Nephron progenitor cell (in vitro differentiated cells): ENCODE results near the gene CNOT8.

ENCODE experiments used
- DNase-seq: peaks from one replicate; pipeline ENCODE4 v3.0.0; 2021
- H3K27ac Mint-ChIP-seq: 2 replicates; pipeline ENCODE4 v1.8.0; 2021; ENCODE audit warnings: mild to moderate bottlenecking, moderate library complexity, mixed read lengths
- H3K27me3 Mint-ChIP-seq: 2 replicates; pipeline ENCODE4 v1.8.0; 2021; ENCODE audit warnings: mild to moderate bottlenecking, low read depth, mixed read lengths; ENCODE audit not compliant: poor library complexity
- H3K36me3 Mint-ChIP-seq: 2 replicates; pipeline ENCODE4 v1.8.0; 2021; ENCODE audit warnings: low read depth, mixed read lengths
- H3K4me1 Mint-ChIP-seq: 2 replicates; pipeline ENCODE4 v1.8.0; 2021; ENCODE audit warnings: mixed read lengths
- H3K4me3 Mint-ChIP-seq: 2 replicates; pipeline ENCODE4 v1.8.0; 2021; ENCODE audit warnings: mild to moderate bottlenecking, moderate library complexity, mixed read lengths
- H3K9me3 Mint-ChIP-seq: 2 replicates; pipeline ENCODE4 v1.8.0; 2021; ENCODE audit warnings: mild to moderate bottlenecking, moderate library complexity, mixed read lengths
- TF ChIP-seq, protein P1 (sequence below): fragments of 200-600 bp; sonication (generic); IDR thresholded peaks from 2 replicates; pipeline ENCODE4 v1.5.0; 2021; ENCODE audit warnings: antibody characterized with exemption

The CNOT8 gene

GRCh38 chr5:154923441-154924430 is 65.3 kb downstream of the CNOT8 start:
- Mint-ChIP-seq H3K27ac (no peak overlapping the region), H3K36me3 (peaks cover 68% of the 10 kb centered on the region), H3K4me1 (no peaks in the 10 kb centered on the region), H3K9me3 (no peaks in the 10 kb centered on the region), H3K27me3 (peaks cover 4% of the 10 kb centered on the region), H3K4me3 (no peak overlapping the region)
- TF ChIP-seq, protein P1, sequence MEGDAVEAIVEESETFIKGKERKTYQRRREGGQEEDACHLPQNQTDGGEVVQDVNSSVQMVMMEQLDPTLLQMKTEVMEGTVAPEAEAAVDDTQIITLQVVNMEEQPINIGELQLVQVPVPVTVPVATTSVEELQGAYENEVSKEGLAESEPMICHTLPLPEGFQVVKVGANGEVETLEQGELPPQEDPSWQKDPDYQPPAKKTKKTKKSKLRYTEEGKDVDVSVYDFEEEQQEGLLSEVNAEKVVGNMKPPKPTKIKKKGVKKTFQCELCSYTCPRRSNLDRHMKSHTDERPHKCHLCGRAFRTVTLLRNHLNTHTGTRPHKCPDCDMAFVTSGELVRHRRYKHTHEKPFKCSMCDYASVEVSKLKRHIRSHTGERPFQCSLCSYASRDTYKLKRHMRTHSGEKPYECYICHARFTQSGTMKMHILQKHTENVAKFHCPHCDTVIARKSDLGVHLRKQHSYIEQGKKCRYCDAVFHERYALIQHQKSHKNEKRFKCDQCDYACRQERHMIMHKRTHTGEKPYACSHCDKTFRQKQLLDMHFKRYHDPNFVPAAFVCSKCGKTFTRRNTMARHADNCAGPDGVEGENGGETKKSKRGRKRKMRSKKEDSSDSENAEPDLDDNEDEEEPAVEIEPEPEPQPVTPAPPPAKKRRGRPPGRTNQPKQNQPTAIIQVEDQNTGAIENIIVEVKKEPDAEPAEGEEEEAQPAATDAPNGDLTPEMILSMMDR: no peak
- DNase-seq: no peak
